Stimulated activated CD4-positive, alpha-beta T cell treated with anti-CD3 and anti-CD28 coated beads, Interleukin-2, amount 100 ng/mL, for 48 hours (primary cell): ENCODE data around the gene GNAO1.

ENCODE experiments used
- DNase-seq, 2 donors: peaks; one replicate each; pipeline ENCODE4 v3.0.0-alpha.2; 2020

Gene GNAO1

GRCh38 chr16:56266641-56267607 lies 75.6 kb downstream of the GNAO1 start:
- DNase-seq, result no peak

- no peak for DNase-seq
Observed at GRCh38 chr16:56267888-56268287, 76.6 kb downstream of the GNAO1 start.

- DNase-seq, result no peak
Observed at GRCh38 chr16:56268799-56269198, 77.5 kb downstream of the GNAO1 start.

- DNase-seq, result no peak
Observed at GRCh38 chr16:56269281-56269680, 78.0 kb downstream of the GNAO1 start.

GRCh38 chr16:56269811-56270684 lies 78.8 kb downstream of the GNAO1 start:
- DNase-seq, result no peak

- DNase-seq, result no peak
Observed at GRCh38 chr16:56270828-56271227, 79.5 kb downstream of the GNAO1 start.

- DNase-seq, result no peak
Observed at GRCh38 chr16:56272583-56272894, 81.2 kb downstream of the GNAO1 start.

GRCh38 chr16:56273615-56274014 lies 82.3 kb downstream of the GNAO1 start:
- DNase-seq, result no peak

GRCh38 chr16:56274369-56274768 lies 83.1 kb downstream of the GNAO1 start:
- no peak for DNase-seq

- no peak for DNase-seq
Observed at GRCh38 chr16:56275076-56275475, 83.8 kb downstream of the GNAO1 start.

- no peak for DNase-seq
Observed at GRCh38 chr16:56275801-56276200, 84.5 kb downstream of the GNAO1 start.

GRCh38 chr16:56277075-56277474 lies 85.8 kb downstream of the GNAO1 start:
- no peak for DNase-seq

- no peak for DNase-seq
Observed at GRCh38 chr16:56278196-56278855, 87.0 kb downstream of the GNAO1 start.

- peak; percentile 7 to 33 for DNase-seq
Observed at GRCh38 chr16:56279132-56279531, 87.8 kb downstream of the GNAO1 start.

- no peak for DNase-seq
Observed at GRCh38 chr16:56279914-56280313, 88.6 kb downstream of the GNAO1 start.

- no peak for DNase-seq
Observed at GRCh38 chr16:56281249-56281805, 90.0 kb downstream of the GNAO1 start.

- no peak for DNase-seq
Observed at GRCh38 chr16:56282451-56282850, 91.2 kb downstream of the GNAO1 start.

- DNase-seq, result no peak
Observed at GRCh38 chr16:56284521-56284920, 93.2 kb downstream of the GNAO1 start.

- no peak for DNase-seq
Observed at GRCh38 chr16:56286809-56287208, 95.5 kb downstream of the GNAO1 start.

- DNase-seq, result no peak
Observed at GRCh38 chr16:56288019-56288418, 96.7 kb downstream of the GNAO1 start.

GRCh38 chr16:56289416-56289815 lies 98.1 kb downstream of the GNAO1 start:
- no peak for DNase-seq

GRCh38 chr16:56289862-56290261 lies 98.6 kb downstream of the GNAO1 start:
- no peak for DNase-seq

GRCh38 chr16:56294014-56294413 lies 102.7 kb downstream of the GNAO1 start:
- no peak for DNase-seq
